HCT116 (cell line): Measurements from ENCODE around the gene URI1.

Experiments
- CEBPB ChIP-seq: IDR thresholded peaks from 2 replicates; pipeline ENCODE4 v1.6.1; 2012; ENCODE audit warnings: low read depth
- EGR1 ChIP-seq: IDR thresholded peaks from 2 replicates; pipeline ENCODE4 v1.6.1; 2012; ENCODE audit warnings: low read depth
- EZH2 ChIP-seq: fragments of 200-600 bp; sonication (generic); IDR thresholded peaks from 2 replicates; pipeline ENCODE4 v1.6.1; 2017; ENCODE audit warnings: antibody characterized with exemption, mixed run types
- EZH2phosphoT487 ChIP-seq: fragments of 200-600 bp; IDR thresholded peaks from 2 replicates; pipeline ENCODE4 v1.6.1; 2018; ENCODE audit warnings: antibody characterized with exemption, borderline replicate concordance
- JUND ChIP-seq: IDR thresholded peaks from 2 replicates; pipeline ENCODE4 v1.6.1; 2012
- POLR2A ChIP-seq: IDR thresholded peaks from 2 replicates; pipeline ENCODE4 v1.7.0; 2011; ENCODE audit warnings: borderline replicate concordance; ENCODE audit not compliant: insufficient read depth, insufficient read length; ENCODE audit errors: extremely low read depth
- POLR2AphosphoS5 ChIP-seq: IDR thresholded peaks from 2 replicates; pipeline ENCODE4 v1.6.1; 2011; ENCODE audit warnings: mild to moderate bottlenecking, low read depth, low read length, moderate library complexity
- RAD21 ChIP-seq: IDR thresholded peaks from 2 replicates; pipeline ENCODE4 v1.6.1; 2012; ENCODE audit warnings: low read depth, mild to moderate bottlenecking
- SIN3A ChIP-seq: IDR thresholded peaks from 2 replicates; pipeline ENCODE4 v1.6.1; 2012; ENCODE audit warnings: low read depth
- YY1 ChIP-seq: IDR thresholded peaks from 2 replicates; pipeline ENCODE4 v1.6.1; 2011; ENCODE audit warnings: low read length, low read depth, moderate library complexity, mild to moderate bottlenecking; ENCODE audit not compliant: insufficient replicate concordance; ENCODE audit errors: extremely low read depth
- ZNF274 ChIP-seq: fragments of 200-500 bp; sonication (Bioruptor generic); IDR thresholded peaks from 2 replicates; pipeline ENCODE4 v1.6.1; 2014; ENCODE audit warnings: mild to moderate bottlenecking, low read depth, low read length, inconsistent platforms
- TF ChIP-seq, protein P1 (sequence below), 3 experiments: fragments of 200-600 bp in 1 of 3; sonication (generic) in 1 of 3; IDR thresholded peaks in 2 of 3; conservative IDR thresholded peaks in 1 of 3; 2 replicates each; pipeline ENCODE4 v1.5.1; 2012 to 2017; ENCODE audit warnings: low read depth in 2 of 3, low read length in 2 of 3, antibody characterized with exemption in 1 of 3, borderline replicate concordance in 1 of 3, control low read depth in 1 of 3, mild to moderate bottlenecking in 1 of 3, mixed read lengths in 1 of 3, mixed run types in 1 of 3, moderate library complexity in 1 of 3; ENCODE audit not compliant: insufficient read depth in 1 of 3
- TF ChIP-seq, protein P2 (sequence below): IDR thresholded peaks from 2 replicates; pipeline ENCODE4 v1.6.1; 2012; ENCODE audit warnings: low read depth
- TF ChIP-seq, protein P3 (sequence below): IDR thresholded peaks from 2 replicates; pipeline ENCODE4 v1.6.1; 2012

DNA sequence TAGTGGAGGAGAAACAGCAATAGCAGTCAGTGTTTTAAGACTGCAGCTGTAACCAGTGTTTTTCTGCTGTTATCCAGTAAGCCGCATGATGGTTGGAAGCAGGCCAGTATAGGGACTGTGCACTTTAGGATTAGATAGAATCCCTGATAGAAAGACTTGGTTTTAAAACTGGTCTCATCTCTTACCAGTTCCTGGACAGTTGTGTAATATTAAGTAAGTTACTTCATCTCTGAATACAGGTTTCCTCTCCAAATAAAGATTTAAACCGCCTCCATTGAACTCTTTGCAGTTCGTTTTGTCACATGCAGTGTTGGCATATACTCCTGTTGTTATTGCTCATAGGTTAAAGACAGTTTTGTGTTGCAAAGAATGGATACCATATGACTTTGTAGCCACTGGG is 25.6 kb downstream of the URI1 start:
- TF ChIP-seq, protein P1, sequence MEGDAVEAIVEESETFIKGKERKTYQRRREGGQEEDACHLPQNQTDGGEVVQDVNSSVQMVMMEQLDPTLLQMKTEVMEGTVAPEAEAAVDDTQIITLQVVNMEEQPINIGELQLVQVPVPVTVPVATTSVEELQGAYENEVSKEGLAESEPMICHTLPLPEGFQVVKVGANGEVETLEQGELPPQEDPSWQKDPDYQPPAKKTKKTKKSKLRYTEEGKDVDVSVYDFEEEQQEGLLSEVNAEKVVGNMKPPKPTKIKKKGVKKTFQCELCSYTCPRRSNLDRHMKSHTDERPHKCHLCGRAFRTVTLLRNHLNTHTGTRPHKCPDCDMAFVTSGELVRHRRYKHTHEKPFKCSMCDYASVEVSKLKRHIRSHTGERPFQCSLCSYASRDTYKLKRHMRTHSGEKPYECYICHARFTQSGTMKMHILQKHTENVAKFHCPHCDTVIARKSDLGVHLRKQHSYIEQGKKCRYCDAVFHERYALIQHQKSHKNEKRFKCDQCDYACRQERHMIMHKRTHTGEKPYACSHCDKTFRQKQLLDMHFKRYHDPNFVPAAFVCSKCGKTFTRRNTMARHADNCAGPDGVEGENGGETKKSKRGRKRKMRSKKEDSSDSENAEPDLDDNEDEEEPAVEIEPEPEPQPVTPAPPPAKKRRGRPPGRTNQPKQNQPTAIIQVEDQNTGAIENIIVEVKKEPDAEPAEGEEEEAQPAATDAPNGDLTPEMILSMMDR (IDR thresholded peaks at IDR 0.05 in 2 of 3, conservative IDR thresholded peaks at IDR 0.05 in 1 of 3; ENCODE audit: borderline replicate concordance in 1 of 3, insufficient read depth in 1 of 3, low read depth in 2 of 3, low read length in 2 of 3): no peak
- TF ChIP-seq EGR1 (no peak), EZH2 (no peak), POLR2A (no peak), POLR2AphosphoS5 (no peak), ZNF274 (no peak), EZH2phosphoT487 (no peak), SIN3A (no peak), JUND (no peak), CEBPB (no peak), YY1 (no peak), RAD21 (no peak)
- TF ChIP-seq, protein P2, sequence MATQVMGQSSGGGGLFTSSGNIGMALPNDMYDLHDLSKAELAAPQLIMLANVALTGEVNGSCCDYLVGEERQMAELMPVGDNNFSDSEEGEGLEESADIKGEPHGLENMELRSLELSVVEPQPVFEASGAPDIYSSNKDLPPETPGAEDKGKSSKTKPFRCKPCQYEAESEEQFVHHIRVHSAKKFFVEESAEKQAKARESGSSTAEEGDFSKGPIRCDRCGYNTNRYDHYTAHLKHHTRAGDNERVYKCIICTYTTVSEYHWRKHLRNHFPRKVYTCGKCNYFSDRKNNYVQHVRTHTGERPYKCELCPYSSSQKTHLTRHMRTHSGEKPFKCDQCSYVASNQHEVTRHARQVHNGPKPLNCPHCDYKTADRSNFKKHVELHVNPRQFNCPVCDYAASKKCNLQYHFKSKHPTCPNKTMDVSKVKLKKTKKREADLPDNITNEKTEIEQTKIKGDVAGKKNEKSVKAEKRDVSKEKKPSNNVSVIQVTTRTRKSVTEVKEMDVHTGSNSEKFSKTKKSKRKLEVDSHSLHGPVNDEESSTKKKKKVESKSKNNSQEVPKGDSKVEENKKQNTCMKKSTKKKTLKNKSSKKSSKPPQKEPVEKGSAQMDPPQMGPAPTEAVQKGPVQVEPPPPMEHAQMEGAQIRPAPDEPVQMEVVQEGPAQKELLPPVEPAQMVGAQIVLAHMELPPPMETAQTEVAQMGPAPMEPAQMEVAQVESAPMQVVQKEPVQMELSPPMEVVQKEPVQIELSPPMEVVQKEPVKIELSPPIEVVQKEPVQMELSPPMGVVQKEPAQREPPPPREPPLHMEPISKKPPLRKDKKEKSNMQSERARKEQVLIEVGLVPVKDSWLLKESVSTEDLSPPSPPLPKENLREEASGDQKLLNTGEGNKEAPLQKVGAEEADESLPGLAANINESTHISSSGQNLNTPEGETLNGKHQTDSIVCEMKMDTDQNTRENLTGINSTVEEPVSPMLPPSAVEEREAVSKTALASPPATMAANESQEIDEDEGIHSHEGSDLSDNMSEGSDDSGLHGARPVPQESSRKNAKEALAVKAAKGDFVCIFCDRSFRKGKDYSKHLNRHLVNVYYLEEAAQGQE: no peak
- TF ChIP-seq, protein P3, sequence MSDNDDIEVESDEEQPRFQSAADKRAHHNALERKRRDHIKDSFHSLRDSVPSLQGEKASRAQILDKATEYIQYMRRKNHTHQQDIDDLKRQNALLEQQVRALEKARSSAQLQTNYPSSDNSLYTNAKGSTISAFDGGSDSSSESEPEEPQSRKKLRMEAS: no peak
